Measurements from ENCODE around the gene ESRRB.

Gene ESRRB

GRCh38 chr14:76390621-76391020 is 14.7 kb downstream of the ESRRB start:
- no peak for TF ChIP-seq CTCF (IDR thresholded peaks at IDR 0.05; ENCODE audit: extremely low read depth, missing control alignments)

GRCh38 chr14:76391981-76392690 is 16.2 kb downstream of the ESRRB start:
- DNase-seq (ENCODE audit: low spot score): no peak
- TF ChIP-seq CTCF (IDR thresholded peaks at IDR 0.05; ENCODE audit: extremely low read depth, missing control alignments): no peak

More at GRCh38 chr14:76390621-76391020, 14.7 kb downstream of the ESRRB start:
- no peak for DNase-seq (ENCODE audit: low spot score)

GRCh38 chr14:76394569-76394968 is 18.6 kb downstream of the ESRRB start:
- DNase-seq (ENCODE audit: low spot score): no peak
- no peak for TF ChIP-seq CTCF (IDR thresholded peaks at IDR 0.05; ENCODE audit: extremely low read depth, missing control alignments)

- DNase-seq (ENCODE audit: low spot score): no peak
- no peak for TF ChIP-seq CTCF (IDR thresholded peaks at IDR 0.05; ENCODE audit: extremely low read depth, missing control alignments)
Measured at GRCh38 chr14:76395161-76395560, 19.2 kb downstream of the ESRRB start.

- TF ChIP-seq CTCF (IDR thresholded peaks at IDR 0.05; ENCODE audit: extremely low read depth, missing control alignments): no peak
- no peak for DNase-seq (ENCODE audit: low spot score)
Measured at GRCh38 chr14:76396714-76397187, 20.8 kb downstream of the ESRRB start.

- TF ChIP-seq CTCF (IDR thresholded peaks at IDR 0.05; ENCODE audit: extremely low read depth, missing control alignments): no peak
Measured at GRCh38 chr14:76405627-76406026, 29.7 kb downstream of the ESRRB start.

GRCh38 chr14:76407449-76408150 is 31.7 kb downstream of the ESRRB start:
- no peak for TF ChIP-seq CTCF (IDR thresholded peaks at IDR 0.05; ENCODE audit: extremely low read depth, missing control alignments)
- no peak for DNase-seq (ENCODE audit: low spot score)

More at GRCh38 chr14:76405627-76406026, 29.7 kb downstream of the ESRRB start:
- no peak for DNase-seq (ENCODE audit: low spot score)

Measured in GM20000 (cell line).